Urothelium cell line (cell line): ENCODE data around the gene TVP23C.
"Not testable (repeated sequence)": the region's sequence is repeated elsewhere in the genome, so short reads cannot be mapped to it uniquely, and the experiment has no call there.

Experiments
- DNase-seq: peaks from one replicate; pipeline ENCODE4 v3.0.0; 2011; ENCODE audit warnings: low spot score, mixed read lengths
- FAIRE-seq: peaks from 2 replicates; lab custom pipeline; 2011; peaks lifted over from hg19 to GRCh38; lab: Jason Lieb, UNC

Gene TVP23C

GRCh38 chr17:15563375-15563857 is at the start of gene TVP23C:
TVP23C (minus strand) TSS chr17:15563483; CDS start chr17:15563448, 35 bp downstream.
- peak; percentile 23 for DNase-seq
- FAIRE-seq, result not testable (repeated sequence)

- FAIRE-seq, DNase-seq: not testable (repeated sequence)
Observed at GRCh38 chr17:15592960-15593359, 29.7 kb upstream of the TVP23C start.

- not testable (repeated sequence) for DNase-seq, FAIRE-seq
Observed at GRCh38 chr17:15591986-15592385, 28.7 kb upstream of the TVP23C start.

DNA sequence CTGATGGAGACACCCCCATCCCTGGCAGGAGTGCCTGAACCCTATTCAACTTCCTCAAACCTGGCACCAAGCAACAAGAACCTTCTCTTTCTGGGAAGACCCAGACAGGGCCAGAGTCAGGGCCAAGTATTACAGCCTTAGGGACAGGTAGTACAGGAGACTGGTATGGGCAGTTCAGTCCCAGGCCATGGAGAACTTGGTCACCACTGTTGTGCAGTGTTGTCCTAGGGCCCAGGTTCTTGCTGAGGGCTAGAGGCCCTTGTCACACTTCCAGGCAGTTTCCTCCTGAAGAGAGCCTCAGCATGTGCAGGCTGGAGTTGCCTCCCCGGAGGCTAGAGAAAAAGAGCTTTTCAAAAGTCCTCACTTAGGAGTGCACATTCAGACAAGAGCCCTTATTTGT is 27.6 kb upstream of the TVP23C start:
- not testable (repeated sequence) for FAIRE-seq, DNase-seq

DNA sequence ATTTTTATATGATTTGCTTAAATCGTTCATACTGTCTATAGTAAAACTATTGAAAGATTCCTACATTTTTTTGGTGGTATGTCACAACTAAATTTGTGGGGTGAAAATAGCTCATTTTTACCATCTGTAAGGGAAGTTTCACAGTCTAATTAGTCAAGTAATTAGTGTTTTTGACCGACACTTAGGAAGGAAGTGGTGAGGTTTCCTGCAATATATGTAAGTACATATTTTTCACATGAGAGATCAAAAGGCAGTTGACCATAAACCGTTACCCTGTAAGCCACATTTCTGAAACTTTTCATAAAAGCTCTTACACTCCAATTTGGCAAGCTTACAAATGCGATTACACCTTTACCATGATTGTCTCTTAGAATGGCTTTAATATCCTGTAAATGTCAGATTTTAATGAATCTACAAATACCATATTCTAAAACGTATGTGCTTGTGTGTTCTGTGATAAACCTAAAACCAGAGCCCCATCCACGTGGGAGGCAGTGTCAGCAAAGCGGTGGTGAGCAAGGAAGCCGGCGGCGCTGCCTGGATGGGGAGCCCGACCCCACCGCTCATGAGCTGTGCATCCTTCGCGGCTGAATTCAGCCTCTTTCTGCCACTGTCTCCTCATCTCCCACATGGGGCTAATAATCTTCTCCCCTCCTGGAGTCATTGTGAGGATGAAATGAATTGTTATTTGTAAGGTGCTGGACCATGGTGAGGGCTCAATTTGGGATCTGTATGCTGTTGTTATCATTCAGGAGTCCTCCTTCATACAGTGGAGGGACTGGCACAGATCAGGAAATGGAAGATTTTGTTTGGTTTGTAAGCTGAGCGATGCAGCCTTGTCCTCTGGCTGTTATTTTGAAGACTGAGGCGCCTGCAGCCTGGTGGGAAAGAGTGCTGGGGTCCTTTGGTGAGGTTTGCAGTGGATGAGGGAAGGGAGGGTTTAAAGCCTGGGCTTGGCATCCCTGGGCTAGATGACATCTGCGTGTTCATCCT is 26.6 kb upstream of the TVP23C start:
- not testable (repeated sequence) for DNase-seq, FAIRE-seq

GRCh38 chr17:15588017-15588416 is 24.7 kb upstream of the TVP23C start:
- DNase-seq, FAIRE-seq: not testable (repeated sequence)

DNA sequence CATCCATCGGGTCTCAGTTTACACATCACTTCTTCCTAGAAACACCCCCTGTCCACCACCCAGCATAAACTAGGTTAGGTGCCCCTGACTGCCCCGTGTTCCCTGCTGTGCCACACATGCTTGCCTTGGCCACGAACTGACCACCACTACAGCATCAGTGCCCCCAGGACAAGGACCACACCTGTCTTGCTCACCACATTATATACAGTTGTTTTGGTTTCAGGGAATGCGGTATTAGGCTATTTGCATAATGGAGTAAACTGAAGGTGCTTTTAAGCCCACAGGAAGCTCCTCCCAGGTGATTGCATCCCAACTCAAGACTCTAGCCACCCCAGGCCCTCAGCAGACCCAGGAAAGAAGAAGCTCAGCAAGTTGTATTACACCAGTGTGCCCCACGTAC is 20.0 kb upstream of the TVP23C start:
- FAIRE-seq, DNase-seq: not testable (repeated sequence)

- not testable (repeated sequence) for DNase-seq, FAIRE-seq
Observed at GRCh38 chr17:15581462-15581861, 18.2 kb upstream of the TVP23C start.

- not testable (repeated sequence) for FAIRE-seq, DNase-seq
Observed at GRCh38 chr17:15576848-15577247, 13.6 kb upstream of the TVP23C start.

DNA sequence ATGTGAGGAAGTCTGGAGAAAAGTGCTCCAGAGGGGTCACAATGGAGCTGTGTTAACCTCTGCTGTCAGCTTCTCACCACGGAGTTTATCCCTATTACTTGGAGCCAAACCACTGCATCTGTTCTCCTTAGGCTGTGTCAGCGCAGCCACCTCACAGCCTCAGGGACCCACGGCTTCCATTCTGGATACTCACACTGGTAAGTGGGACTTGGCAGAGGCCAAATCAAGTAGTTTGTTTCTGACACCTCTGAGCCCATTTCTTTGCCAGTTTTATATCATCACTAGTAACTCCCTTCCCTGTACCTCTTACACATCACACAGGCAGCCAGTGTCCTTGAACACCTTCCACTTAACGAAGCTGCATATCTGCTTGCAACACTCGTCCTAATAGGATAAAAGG is 11.4 kb upstream of the TVP23C start:
- not testable (repeated sequence) for DNase-seq, FAIRE-seq

DNA sequence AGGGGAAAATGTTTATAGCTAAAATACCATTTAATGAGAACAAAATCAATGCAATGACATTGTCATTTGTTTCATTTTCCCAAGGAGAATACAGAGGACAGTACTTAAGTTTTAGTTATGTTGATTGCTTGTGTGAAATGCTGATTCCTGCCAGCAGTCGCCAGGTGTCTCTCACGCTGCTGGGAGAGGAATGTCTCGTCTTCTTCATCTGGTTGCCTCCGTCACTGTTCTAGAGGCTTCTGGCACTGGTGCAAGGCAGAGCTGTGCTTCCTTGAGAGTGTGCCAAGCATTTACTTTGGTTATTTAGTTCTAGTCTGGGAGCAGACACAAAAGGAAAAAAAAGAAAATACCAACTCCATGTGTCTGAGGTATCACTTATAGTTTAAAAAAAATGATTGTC is 10.6 kb upstream of the TVP23C start:
- FAIRE-seq, DNase-seq: not testable (repeated sequence)

- DNase-seq, FAIRE-seq: not testable (repeated sequence)
Observed at GRCh38 chr17:15562613-15563374, 489 bp downstream of the TVP23C start.

DNA sequence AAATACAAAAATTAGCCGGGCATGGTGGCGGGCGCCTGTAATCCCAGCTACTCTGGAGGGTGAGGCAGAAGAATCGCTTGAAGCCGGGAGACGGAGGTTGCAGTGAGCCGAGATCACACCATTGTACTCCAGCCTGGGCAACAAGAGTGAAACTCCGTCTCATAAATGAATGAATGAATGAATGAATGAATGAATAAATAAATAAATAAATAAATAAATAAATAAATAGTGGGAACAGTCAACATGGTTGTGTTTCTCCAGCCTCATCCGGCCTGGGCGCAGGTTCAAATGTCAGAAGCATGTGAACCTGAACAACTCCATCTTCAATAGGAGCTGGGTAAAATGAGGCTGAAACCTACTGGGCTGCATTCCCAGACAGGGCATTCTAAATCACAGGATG is 1.8 kb downstream of the TVP23C start:
- not testable (repeated sequence) for FAIRE-seq, DNase-seq

DNA sequence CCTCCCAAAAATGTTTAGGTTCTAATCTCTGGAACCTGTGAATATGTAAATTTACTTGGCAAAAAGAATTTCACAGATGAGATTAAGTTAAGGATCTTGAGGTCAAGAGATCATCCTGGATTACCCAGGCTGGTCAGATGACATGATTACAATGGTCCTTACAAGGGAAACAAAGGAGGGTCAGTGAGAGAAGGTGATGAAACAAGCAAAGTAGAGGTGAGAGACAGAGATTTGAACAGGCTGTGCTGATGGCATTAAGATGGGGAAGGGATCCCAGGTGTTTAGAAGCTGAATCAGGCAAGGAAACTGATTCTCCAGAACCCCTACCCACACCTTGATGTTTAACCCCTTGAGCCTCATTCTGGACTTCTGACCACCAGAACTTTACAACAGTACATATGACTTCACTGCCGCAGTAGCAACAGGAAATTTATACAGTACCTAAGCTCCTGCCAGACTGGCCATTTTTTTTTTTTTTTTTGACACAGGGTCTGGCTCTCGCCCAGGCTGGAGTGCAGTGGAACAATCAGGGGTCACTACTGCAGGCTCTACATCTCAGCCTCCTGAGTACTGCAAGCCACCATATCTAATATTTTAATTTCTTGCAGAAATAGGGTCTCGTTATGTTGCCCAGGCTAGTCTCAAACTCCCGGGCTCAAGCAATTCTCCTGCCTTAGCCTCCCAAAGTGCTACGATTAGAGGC is 4.7 kb downstream of the TVP23C start:
- not testable (repeated sequence) for FAIRE-seq, DNase-seq

DNA sequence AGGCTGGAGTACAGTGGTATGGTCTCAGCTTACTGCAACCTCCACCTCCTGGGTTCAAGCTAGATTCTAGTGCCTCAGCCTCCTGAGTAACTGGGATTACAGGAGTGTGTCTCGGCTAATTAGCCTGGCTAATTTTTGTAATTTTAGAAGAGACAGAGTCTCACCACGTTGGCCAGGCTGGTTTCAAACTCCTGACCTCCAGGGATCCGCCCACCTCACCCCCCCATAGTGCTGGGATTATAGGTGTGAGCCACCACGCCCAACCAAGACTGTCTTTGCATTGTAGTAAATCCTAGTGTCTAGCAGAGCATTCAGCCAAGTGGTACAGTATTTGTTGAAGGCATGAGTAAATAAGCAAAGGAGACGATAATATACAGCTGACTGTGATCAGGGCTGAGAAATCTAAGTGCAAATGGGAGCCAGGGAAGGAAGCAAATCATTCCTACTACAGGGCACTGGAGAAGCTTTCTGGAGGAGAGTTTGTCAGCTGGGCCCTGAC is 5.9 kb downstream of the TVP23C start:
- not testable (repeated sequence) for DNase-seq, FAIRE-seq

DNA sequence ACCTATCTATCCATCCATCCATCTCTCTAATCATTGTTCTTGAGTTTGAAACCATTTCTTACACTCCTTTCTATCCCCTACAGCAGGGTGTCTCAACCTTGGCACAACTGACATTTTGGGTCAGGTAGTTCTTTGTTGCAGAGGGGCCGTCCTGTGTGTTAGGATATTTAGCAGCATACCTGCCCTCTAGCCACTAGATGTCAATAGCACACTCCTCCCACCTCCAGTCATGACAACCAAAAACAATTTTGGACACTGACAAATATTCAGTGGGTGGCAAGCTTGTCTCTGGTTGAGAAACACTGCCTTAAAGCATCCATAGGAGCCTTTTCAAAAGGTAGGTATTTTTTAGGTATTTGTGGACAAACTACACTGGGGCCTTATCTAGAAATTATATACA is 10.4 kb downstream of the TVP23C start:
- FAIRE-seq, DNase-seq: not testable (repeated sequence)

- DNase-seq, FAIRE-seq: not testable (repeated sequence)
Observed at GRCh38 chr17:15549552-15549951, 13.7 kb downstream of the TVP23C start.

DNA sequence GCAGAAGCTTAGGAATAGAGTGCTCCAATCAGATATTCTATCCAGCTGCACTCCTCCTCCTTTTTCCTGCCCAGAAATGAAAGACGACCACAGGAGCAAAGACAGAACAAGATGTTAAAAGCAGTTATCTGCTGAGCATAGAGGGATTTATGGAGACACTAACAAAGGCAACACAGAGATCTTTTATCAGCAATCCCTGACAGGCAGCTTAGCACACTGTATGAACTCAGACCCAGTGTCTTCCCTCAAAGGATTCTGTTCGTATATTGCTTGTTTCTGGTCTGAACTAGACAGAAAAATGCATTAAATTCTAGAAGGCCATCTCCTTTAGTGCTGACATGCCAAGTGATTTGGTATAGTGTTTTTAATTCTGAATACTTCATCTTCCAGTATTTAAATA is 16.7 kb downstream of the TVP23C start:
- DNase-seq, FAIRE-seq: not testable (repeated sequence)

- not testable (repeated sequence) for DNase-seq, FAIRE-seq
Observed at GRCh38 chr17:15540371-15541219, 22.7 kb downstream of the TVP23C start.
